ENCODE results near the gene ANKS1B. TPM values are rescaled to one million over a fixed set of nuclear protein-coding genes. Genes with fewer than 3 reads are reported as not detected.

Gene ANKS1B
- total RNA-seq, 1 experiment from 2014 or later: 0.61 TPM

- H3K4me3 ChIP-seq (ENCODE audit: low read depth, low read length): no peak overlapping the region
- Mint-ChIP-seq H3K27ac (ENCODE audit: unreplicated experiment) (no peak overlapping the region), H3K4me3 (ENCODE audit: unreplicated experiment) (no peak overlapping the region), H3K9me3 (ENCODE audit: unreplicated experiment) (no peaks in the 10 kb centered on the region), H3K27me3 (ENCODE audit: insufficient read depth, unreplicated experiment) (peaks cover 2% of the 10 kb centered on the region), H3K36me3 (ENCODE audit: insufficient read depth, unreplicated experiment) (no peaks in the 10 kb centered on the region), H3K4me1 (ENCODE audit: low read depth, unreplicated experiment) (no peaks in the 10 kb centered on the region)
- POLR2A ChIA-PET: no interaction called here
- no peaks in the 10 kb centered on the region for H3K36me3 ChIP-seq (ENCODE audit: control insufficient read depth, insufficient read depth, low read length)
- H3K4me1 ChIP-seq: no peaks in the 10 kb centered on the region
- no peak for DNase-seq
- no peaks in the 10 kb centered on the region for H3K27me3 ChIP-seq (replicated peaks; ENCODE audit: control insufficient read depth, insufficient read depth, low read length)
- no TSS peak for BruUV-seq (replicated peaks)
- CTCF ChIA-PET: no interaction called here
- no peak for TF ChIP-seq CTCF (IDR thresholded peaks at IDR 0.05; ENCODE audit: insufficient read depth in 1 of 2, low read depth in 1 of 2, low read length in 1 of 2, severe bottlenecking in 1 of 2, unreplicated experiment in 1 of 2)
- H3K9me3 ChIP-seq: no peaks in the 10 kb centered on the region
- intact Hi-C loops (cut with micrococcal nuclease; ENCODE audit: unreplicated experiment): no loop called here
Measured at GRCh38 chr12:99146185-99146584, 838.6 kb downstream of the ANKS1B start.

DNA sequence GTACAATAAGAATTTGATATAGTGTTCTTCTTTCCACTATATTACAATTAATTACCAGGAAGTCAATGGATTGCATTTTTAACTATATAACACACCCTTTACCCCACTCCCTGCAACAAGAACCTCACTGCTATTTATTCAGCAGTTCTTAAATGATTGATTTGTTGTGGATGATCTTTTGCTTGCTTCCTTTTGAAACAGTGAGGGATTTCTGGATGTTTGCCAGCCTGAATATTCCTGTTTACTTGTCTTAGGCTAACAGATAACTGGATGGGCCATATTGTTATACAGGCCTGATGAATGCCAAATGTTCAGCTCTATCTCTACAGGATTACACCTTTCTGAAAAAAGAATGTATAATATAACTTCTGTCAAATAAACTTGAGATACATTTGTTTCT is 842.1 kb downstream of the ANKS1B start:
- no TSS peak for BruUV-seq (replicated peaks)
- CTCF ChIA-PET: no interaction called here
- Mint-ChIP-seq H3K4me1 (ENCODE audit: low read depth, unreplicated experiment) (no peaks in the 10 kb centered on the region), H3K36me3 (ENCODE audit: insufficient read depth, unreplicated experiment) (no peaks in the 10 kb centered on the region), H3K9me3 (ENCODE audit: unreplicated experiment) (no peaks in the 10 kb centered on the region), H3K27ac (ENCODE audit: unreplicated experiment) (no peak overlapping the region), H3K27me3 (ENCODE audit: insufficient read depth, unreplicated experiment) (peaks cover 11% of the 10 kb centered on the region), H3K4me3 (ENCODE audit: unreplicated experiment) (no peak overlapping the region)
- Histone ChIP-seq H3K36me3 (ENCODE audit: control insufficient read depth, insufficient read depth, low read length) (no peaks in the 10 kb centered on the region), H3K4me3 (ENCODE audit: low read depth, low read length) (no peak overlapping the region), H3K9me3 (no peaks in the 10 kb centered on the region), H3K4me1 (no peaks in the 10 kb centered on the region), H3K27me3 (replicated peaks; ENCODE audit: control insufficient read depth, insufficient read depth, low read length) (no peaks in the 10 kb centered on the region)
- no peak for DNase-seq
- intact Hi-C loops (cut with micrococcal nuclease; ENCODE audit: unreplicated experiment): no loop called here
- no peak for TF ChIP-seq CTCF (IDR thresholded peaks at IDR 0.05; ENCODE audit: insufficient read depth in 1 of 2, low read depth in 1 of 2, low read length in 1 of 2, severe bottlenecking in 1 of 2, unreplicated experiment in 1 of 2)
- POLR2A ChIA-PET: no interaction called here

GRCh38 chr12:99140017-99140720 is 844.6 kb downstream of the ANKS1B start:
- no peaks in the 10 kb centered on the region for H3K9me3 Mint-ChIP-seq (ENCODE audit: unreplicated experiment)
- DNase-seq: no peak
- ChIA-PET POLR2A (no interaction called here), CTCF (no interaction called here)
- no peaks in the 10 kb centered on the region for H3K4me1 Mint-ChIP-seq (ENCODE audit: low read depth, unreplicated experiment)
- Histone ChIP-seq H3K4me1 (no peaks in the 10 kb centered on the region), H3K36me3 (ENCODE audit: control insufficient read depth, insufficient read depth, low read length) (no peaks in the 10 kb centered on the region), H3K27me3 (replicated peaks; ENCODE audit: control insufficient read depth, insufficient read depth, low read length) (no peaks in the 10 kb centered on the region), H3K4me3 (ENCODE audit: low read depth, low read length) (no peak overlapping the region), H3K9me3 (no peaks in the 10 kb centered on the region)
- no TSS peak for BruUV-seq (replicated peaks)
- no peaks in the 10 kb centered on the region for H3K36me3 Mint-ChIP-seq (ENCODE audit: insufficient read depth, unreplicated experiment)
- intact Hi-C loops (cut with micrococcal nuclease; ENCODE audit: unreplicated experiment): no loop called here
- H3K4me3 Mint-ChIP-seq (ENCODE audit: unreplicated experiment): no peak overlapping the region
- H3K27ac Mint-ChIP-seq (ENCODE audit: unreplicated experiment): no peak overlapping the region
- H3K27me3 Mint-ChIP-seq (ENCODE audit: insufficient read depth, unreplicated experiment): peaks cover 15% of the 10 kb centered on the region
- TF ChIP-seq CTCF (IDR thresholded peaks at IDR 0.05; ENCODE audit: insufficient read depth in 1 of 2, low read depth in 1 of 2, low read length in 1 of 2, severe bottlenecking in 1 of 2, unreplicated experiment in 1 of 2): no peak

Measured in Caco-2 (cell line).